Measurements from ENCODE around the gene STAT2.

GRCh38 chr12:56377989-56378316, 18.0 kb upstream of the STAT2 start:
- TF ChIP-seq CTCF (conservative IDR thresholded peaks at IDR 0.05 in 1 of 2, IDR thresholded peaks at IDR 0.05 in 1 of 2; ENCODE audit: extremely low read depth in 1 of 2, insufficient read depth in 1 of 2, low read depth in 1 of 2, low read length in 2 of 2) (no peak), EZH2 (IDR thresholded peaks at IDR 0.05; ENCODE audit: borderline replicate concordance, low read length) (no peak)
